Psoas muscle (tissue), 8 donors: ENCODE results near the gene TXNDC2. TPM values are rescaled to one million over a fixed set of nuclear protein-coding genes. Genes with fewer than 3 reads are reported as not detected.

Experiments
- ATAC-seq, 4 donors: fragments of 200-7000 bp; cut with Tn5 transposase; one replicate each; pipeline ENCODE4 v1.9.1; 2020; ENCODE audit warnings: moderate library complexity in 3 of 4, mild to moderate bottlenecking in 2 of 4
- DNase-seq, 2 donors: peaks; one replicate each; pipeline ENCODE4 v3.0.0-alpha.2; 2020
- H3K27ac ChIP-seq: fragments of 200-600 bp; one replicate; pipeline ENCODE4 v1.8.0; 2022
- H3K27me3 ChIP-seq, 3 donors: fragments of 200-600 bp in 1 of 3; one replicate each; pipeline versions ENCODE4 v1.6.1 to v1.8.0; 2013 to 2022; ENCODE audit warnings: low read length in 2 of 3, mild to moderate bottlenecking in 2 of 3, moderate library complexity in 1 of 3; ENCODE audit not compliant: insufficient read depth in 3 of 3
- H3K36me3 ChIP-seq, 2 donors: fragments of 200-600 bp in 1 of 2; one replicate each; pipeline versions ENCODE4 v1.6.1 to v1.8.0; 2013 to 2022; ENCODE audit warnings: low read depth in 1 of 2, mild to moderate bottlenecking in 1 of 2, moderate library complexity in 1 of 2; ENCODE audit not compliant: insufficient read depth in 1 of 2
- H3K4me1 ChIP-seq: fragments of 200-600 bp; one replicate; pipeline ENCODE4 v1.8.0; 2022
- H3K4me3 ChIP-seq: fragments of 200-600 bp; one replicate; pipeline ENCODE4 v1.8.0; 2022; ENCODE audit warnings: mild to moderate bottlenecking
- H3K9me3 ChIP-seq: fragments of 200-600 bp; one replicate; pipeline ENCODE4 v1.8.0; 2022
- WGBS, 3 donors: extraction: QIAGEN DNeasy Blood & Tissue Kit; methylation state at CpG; one replicate each; pipeline versions ENCODE4 v1.1.6 to v1.1.7; 2013; 5-methylcytosine and 5-hydroxymethylcytosine counted together
- intact Hi-C, 2 donors: fragments of 100-400 bp; cut with DNase I; formaldehyde crosslinking; loops; one replicate each; pipeline versions ENCODE4 v1.11.0 to v1.14.2; 2022
- polyA plus RNA-seq, 3 donors: library from polyadenylated mRNA; stranded (reverse); fragments of 200-250 nt; gene quantifications; one replicate each; pipeline ENCODE4 v1.2.3, GENCODE V29; 2013
- total RNA-seq, 4 donors: library from RNA; stranded (reverse); fragmentation: NEBNext Ultra II Directional in 2 of 4; extraction: Animal tissue kit (Norgen Biotek cat#: 25700) in 2 of 4; gene quantifications; one replicate each; pipeline versions ENCODE4 v1.2.1 to v1.2.4, GENCODE V29; 2021 to 2023
- TF ChIP-seq, protein P1 (sequence below): fragments of 200-600 bp; IDR thresholded peaks from one replicate; pipeline ENCODE4 v1.8.0; 2022; ENCODE audit warnings: antibody characterized with exemption
- donor health status: healthy with polysubstance abuse.
- donor health status: DM: no; HTN: no; CAD: no; lungs with moderate emphysema.
- donor health status: Bipolar disorder and iron deficiency.
- donor health status: healthy.
- donor health status: DM: yes; HTN: yes; CAD: no.
- donor health status: DM: no; HTN: no; CAD: no.
- donor health status: DM: no; HTN: no; CAD: no.
- donor health status: DM: yes; HTN: yes; CAD: no.

TXNDC2 gene
- total and polyA plus RNA-seq, 7 donors: 0.04 to 0.19 TPM; not detected in 5

DNA sequence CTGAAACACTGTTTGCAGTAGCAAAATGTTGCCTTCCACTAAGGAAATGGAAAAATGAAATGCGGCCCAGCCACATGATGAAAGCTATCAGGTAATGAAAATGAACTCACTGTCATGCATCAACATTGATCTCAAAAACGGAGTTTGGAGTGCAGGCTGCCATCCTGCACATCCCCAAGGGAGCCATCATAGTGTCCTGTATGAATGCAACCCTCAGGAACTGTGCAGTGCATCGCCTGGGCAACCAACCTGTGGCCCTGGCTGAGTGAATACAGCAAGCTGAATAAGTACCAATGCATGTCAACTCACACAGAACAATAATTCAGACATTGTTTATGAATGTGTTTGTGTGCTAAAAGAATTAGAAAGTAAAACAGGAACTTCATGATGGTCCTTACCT, 23.1 kb upstream of the TXNDC2 start:
- no peak for DNase-seq
- Histone ChIP-seq H3K36me3 (no peaks in the 10 kb centered on the region), H3K4me3 (no peak overlapping the region), H3K9me3 (peaks cover 4% of the 10 kb centered on the region), H3K27ac (no peak overlapping the region), H3K4me1 (no peaks in the 10 kb centered on the region), H3K27me3 (no peaks in the 10 kb centered on the region)
- intact Hi-C loops: no loop called here
- 57 to 74% (median 59%) methylated on average over 3 of the region's 3 CpGs for WGBS, 3 donors
- TF ChIP-seq, protein P1, sequence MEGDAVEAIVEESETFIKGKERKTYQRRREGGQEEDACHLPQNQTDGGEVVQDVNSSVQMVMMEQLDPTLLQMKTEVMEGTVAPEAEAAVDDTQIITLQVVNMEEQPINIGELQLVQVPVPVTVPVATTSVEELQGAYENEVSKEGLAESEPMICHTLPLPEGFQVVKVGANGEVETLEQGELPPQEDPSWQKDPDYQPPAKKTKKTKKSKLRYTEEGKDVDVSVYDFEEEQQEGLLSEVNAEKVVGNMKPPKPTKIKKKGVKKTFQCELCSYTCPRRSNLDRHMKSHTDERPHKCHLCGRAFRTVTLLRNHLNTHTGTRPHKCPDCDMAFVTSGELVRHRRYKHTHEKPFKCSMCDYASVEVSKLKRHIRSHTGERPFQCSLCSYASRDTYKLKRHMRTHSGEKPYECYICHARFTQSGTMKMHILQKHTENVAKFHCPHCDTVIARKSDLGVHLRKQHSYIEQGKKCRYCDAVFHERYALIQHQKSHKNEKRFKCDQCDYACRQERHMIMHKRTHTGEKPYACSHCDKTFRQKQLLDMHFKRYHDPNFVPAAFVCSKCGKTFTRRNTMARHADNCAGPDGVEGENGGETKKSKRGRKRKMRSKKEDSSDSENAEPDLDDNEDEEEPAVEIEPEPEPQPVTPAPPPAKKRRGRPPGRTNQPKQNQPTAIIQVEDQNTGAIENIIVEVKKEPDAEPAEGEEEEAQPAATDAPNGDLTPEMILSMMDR: no peak
- no peak for ATAC-seq

DNA sequence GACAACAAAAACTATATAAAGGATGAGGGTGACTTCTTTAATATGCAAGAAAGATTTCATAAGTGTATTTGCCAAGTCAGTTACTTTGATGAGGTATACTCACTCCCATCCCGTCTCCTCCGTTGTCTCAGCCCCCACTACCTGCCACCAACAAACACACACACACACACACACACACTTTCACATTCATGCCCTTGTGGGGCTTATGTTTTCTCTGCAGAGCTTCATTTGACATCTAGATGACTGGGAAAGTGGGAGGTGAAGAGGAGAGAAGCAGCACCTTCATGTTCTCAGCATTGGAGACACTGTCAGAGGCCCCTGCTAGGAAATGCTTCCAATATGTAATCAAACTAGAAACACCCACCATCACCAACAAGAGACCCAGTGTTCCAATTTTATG, 22.5 kb upstream of the TXNDC2 start:
- Histone ChIP-seq H3K27ac (no peak overlapping the region), H3K4me1 (no peaks in the 10 kb centered on the region), H3K4me3 (no peak overlapping the region), H3K36me3 (no peaks in the 10 kb centered on the region), H3K9me3 (peaks cover 4% of the 10 kb centered on the region), H3K27me3 (no peaks in the 10 kb centered on the region)
- ATAC-seq (no peak), DNase-seq (no peak)
- intact Hi-C loops: no loop called here
- TF ChIP-seq, protein P1: no peak
- WGBS, 3 donors: 46 to 93% (median 91%) methylated on average over 2 of the region's 2 CpGs

DNA sequence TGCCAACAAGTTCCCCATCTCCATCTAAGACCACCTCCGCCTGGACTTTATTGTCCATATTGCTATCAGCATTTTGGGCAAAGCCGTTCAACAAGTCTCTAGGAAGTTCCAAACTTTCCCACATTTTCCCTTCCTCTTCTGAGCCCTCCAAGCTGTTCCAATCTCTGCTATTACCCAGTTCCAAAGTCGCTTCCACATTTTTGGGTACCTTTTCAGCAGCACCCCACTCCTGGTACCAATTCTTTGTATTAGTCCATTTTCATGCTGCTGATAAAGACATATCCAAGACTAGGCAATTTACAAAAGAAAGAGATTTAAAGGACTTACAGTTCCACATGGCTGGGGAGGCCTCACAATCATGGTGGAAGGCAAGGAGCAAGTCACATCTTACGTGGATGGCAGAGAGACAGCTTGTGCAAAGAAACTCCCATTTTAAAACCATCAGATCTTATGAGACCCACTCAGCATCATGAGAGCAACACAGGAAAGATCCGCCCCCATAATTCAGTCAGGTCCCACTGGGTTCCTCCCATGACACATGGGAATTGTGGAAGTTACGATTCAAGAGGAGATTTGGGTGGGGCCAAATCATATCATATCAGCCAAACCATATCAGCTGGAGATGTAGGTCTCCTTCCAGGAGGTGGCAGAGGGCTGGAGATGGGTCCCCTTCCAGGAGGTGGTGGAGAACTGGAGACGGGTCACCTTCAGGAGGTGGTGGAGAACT, 19.8 kb upstream of the TXNDC2 start:
- no peak for ATAC-seq
- TF ChIP-seq, protein P1: no peak
- DNase-seq: no peak
- H3K27me3 ChIP-seq: no peaks in the 10 kb centered on the region
- H3K27ac ChIP-seq: no peak overlapping the region
- H3K4me1 ChIP-seq: peaks cover 6% of the 10 kb centered on the region
- peaks cover 4% of the 10 kb centered on the region for H3K9me3 ChIP-seq
- H3K36me3 ChIP-seq: no peaks in the 10 kb centered on the region
- WGBS, 3 donors: 94 to 96% (median 96%) methylated on average over 7 of the region's 7 CpGs
- intact Hi-C loops: no loop called here
- H3K4me3 ChIP-seq: no peak overlapping the region

DNA sequence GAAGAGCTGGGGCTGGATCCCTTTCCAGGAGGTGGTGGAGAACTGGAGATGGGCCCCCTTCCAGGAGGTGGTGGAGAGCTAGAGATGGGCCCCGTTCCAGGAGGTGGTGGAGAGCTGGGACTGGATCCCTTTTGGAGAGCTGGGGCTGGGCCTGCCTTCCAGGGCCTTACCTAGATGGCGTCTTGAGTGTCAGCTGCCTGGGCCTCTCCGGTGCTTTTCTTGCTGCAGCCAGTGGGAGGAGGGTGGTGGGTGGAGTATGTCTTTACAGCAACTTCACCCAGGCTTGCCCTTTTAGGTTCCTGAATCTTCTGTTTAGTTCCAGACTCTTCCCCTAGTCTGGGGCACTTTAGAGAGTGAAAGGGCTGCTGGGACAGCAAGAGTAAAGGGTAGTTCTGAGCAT, 19.1 kb upstream of the TXNDC2 start:
- DNase-seq (no peak), ATAC-seq (no peak)
- TF ChIP-seq, protein P1: no peak
- Histone ChIP-seq H3K36me3 (no peaks in the 10 kb centered on the region), H3K27me3 (no peaks in the 10 kb centered on the region), H3K27ac (no peak overlapping the region), H3K4me3 (no peak overlapping the region), H3K4me1 (peaks cover 6% of the 10 kb centered on the region), H3K9me3 (peaks cover 4% of the 10 kb centered on the region)
- 79 to 98% (median 92%) methylated on average over 3 of the region's 3 CpGs for WGBS, 3 donors
- intact Hi-C loops: no loop called here
